Fibroblast of pulmonary artery (primary cell): ENCODE measurements around the gene NAA40.

Experiments used
- DNase-seq: peaks from one replicate; pipeline ENCODE4 v3.0.0-alpha.2; 2010; ENCODE audit warnings: low read depth
- H3K4me3 ChIP-seq: replicated peaks from 2 replicates; pipeline ENCODE4 v1.5.1; 2011; ENCODE audit warnings: low read depth, mild to moderate bottlenecking, control low read depth, low read length, moderate library complexity
- TF ChIP-seq, protein P1 (sequence below): IDR thresholded peaks from 2 replicates; pipeline ENCODE4 v1.5.1; 2011; ENCODE audit warnings: mild to moderate bottlenecking, control low read depth, low read length, inconsistent platforms; ENCODE audit errors: missing control alignments

Gene NAA40

DNA sequence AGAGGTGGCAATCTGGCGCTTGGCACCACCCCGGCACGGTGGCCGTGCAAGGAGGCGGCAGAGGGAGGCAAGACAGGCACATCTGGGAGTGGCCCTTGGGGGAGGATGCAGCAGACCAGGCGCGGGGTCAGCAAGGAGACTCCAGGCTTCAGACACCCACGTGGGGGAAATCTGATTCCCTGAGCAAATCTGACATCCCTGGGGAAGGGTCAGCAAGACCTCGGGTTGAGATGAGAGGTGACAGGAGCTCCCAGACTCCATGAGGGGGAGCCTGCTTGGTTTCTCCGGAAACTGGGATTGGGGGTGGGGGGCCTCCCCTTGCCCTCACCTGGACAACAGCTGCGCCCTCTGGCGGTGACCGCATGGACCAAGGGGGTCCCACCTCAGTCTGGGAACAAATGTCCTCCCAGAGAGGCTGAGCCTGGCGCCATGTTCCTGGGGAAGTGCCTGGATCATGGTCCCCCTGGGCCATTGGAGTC, 17.8 kb upstream of the NAA40 start:
- no peak for DNase-seq
- no peak overlapping the region for H3K4me3 ChIP-seq
- TF ChIP-seq, protein P1, sequence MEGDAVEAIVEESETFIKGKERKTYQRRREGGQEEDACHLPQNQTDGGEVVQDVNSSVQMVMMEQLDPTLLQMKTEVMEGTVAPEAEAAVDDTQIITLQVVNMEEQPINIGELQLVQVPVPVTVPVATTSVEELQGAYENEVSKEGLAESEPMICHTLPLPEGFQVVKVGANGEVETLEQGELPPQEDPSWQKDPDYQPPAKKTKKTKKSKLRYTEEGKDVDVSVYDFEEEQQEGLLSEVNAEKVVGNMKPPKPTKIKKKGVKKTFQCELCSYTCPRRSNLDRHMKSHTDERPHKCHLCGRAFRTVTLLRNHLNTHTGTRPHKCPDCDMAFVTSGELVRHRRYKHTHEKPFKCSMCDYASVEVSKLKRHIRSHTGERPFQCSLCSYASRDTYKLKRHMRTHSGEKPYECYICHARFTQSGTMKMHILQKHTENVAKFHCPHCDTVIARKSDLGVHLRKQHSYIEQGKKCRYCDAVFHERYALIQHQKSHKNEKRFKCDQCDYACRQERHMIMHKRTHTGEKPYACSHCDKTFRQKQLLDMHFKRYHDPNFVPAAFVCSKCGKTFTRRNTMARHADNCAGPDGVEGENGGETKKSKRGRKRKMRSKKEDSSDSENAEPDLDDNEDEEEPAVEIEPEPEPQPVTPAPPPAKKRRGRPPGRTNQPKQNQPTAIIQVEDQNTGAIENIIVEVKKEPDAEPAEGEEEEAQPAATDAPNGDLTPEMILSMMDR, result peak; percentile 52

DNA sequence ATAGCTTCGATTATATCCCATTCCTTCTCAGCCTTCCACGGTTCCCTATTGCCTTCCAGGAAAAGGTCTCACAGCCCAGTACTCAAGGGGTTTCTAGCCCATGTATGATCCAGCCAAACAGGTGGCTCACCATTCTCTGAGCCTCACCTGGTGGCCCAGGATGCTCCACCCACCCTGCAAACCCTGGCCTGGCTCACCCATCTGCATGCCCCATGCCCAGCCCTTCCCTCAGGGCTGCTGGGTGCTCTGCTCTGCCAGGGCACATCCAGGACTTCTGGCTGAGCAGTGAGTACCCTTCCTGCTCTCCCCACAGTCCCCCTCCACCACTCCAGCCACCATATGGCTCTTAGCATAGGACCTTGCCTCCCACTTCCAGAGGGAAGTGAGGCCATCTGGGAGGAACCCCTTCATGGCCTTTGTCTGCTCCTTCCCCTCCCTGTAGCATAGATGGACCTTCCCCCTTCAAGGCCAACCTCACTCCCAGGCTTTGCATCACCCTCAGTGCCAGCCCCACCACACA, 16.1 kb upstream of the NAA40 start:
- no peak for DNase-seq
- no peak overlapping the region for H3K4me3 ChIP-seq
- TF ChIP-seq, protein P1, result no peak

DNA sequence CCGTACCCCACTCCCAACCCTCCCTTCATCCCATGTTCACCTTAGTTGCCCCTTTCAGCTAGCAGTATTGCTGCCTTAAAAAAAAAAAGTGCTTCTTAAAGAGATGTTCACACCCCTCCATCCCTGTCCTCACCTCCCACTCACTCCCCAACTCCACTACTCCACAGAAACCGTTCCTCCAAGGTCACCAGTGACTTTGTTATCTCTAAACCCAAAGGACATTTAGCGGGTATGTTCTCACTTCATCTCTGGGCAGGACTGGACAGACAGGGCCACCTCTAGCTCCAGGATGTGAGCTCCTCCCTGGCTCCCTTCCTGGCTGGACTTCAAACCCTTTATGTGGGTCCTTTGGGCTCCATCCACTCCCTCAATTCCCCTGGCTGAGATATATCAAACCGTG, 15.5 kb upstream of the NAA40 start:
- DNase-seq, result no peak
- no peak overlapping the region for H3K4me3 ChIP-seq
- TF ChIP-seq, protein P1, result no peak

DNA sequence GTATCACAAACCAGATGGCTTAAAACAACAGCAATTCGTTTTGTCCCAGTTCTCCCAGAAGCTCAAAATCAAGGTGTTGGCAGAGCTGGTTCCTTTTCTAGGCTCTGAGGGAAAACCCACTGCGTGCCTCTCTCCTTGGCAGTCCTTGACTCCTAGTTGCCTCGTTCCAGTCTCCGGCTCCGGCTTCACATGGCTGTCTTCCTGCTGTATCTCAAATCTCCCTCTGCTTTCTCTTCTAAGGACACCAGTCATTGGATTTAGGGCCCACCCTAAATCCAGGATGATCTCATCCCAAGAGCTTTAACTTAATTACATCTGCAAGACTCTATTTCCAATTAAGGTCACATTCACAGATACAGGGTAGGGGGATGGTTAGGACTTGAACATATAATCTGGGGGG, 9.2 kb upstream of the NAA40 start:
- DNase-seq, result no peak
- no peak overlapping the region for H3K4me3 ChIP-seq
- TF ChIP-seq, protein P1, result no peak

DNA sequence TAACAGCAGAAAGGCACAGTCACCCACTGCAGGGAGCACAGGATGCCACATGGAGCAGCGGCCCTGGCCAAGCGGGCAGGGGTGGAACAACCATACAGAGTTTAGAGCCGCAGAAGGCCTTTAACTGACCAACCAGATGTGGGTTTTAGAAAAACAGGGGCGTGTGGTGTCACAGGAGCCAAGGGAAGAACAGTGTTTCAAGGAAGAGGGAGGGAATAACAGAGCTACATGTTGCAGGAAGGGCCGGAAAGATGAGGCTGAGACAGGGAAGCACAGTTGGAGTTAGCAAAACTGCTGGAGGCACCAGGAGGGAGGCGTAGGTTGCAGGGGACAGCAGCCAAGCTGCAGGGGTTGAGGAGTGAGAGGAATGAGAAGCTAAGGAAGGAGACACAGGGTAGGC, 7.8 kb upstream of the NAA40 start:
- no peak for DNase-seq
- TF ChIP-seq, protein P1, result no peak
- H3K4me3 ChIP-seq, result no peak overlapping the region

DNA sequence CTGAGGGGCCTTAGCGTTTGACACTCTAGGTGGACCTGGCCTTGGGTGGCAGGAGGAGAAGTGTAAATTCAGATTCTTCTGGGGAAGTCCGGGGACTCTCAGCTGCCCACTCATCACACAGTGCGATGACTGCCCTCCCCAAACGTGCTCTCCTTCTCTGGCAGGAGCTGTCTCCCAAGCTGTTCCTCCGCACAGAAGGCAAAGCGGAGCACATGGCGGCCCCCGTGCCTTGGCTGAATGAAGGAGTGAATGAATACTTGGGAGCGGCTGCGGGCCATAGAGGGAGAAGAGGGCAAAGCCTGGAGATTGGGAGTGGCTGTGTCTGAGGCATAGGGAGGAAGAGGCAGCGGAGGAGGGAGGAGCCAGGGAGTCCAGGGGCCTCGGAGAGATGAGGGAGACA, 6.9 kb upstream of the NAA40 start:
- TF ChIP-seq, protein P1, result no peak
- no peak for DNase-seq
- H3K4me3 ChIP-seq, result no peak overlapping the region

DNA sequence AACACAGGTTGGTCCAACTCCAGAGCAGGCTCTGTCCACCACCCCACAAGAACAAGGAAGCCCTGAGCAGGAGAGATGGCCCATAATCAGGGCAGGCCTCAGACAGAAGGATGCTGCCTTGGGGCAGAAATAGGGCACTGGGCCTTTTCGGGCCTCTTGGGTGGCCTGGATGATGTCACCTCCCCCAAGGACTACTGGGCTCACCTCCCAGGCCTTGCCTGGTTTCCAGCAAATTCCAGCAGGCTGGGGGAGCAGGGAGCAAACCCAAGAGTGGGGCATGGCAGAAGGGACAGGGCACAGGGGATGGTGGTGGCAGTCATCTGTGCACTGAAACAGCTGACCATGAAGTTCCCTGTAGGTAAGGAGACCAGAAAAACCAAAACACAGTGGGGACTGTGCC, 5.3 kb upstream of the NAA40 start:
- no peak overlapping the region for H3K4me3 ChIP-seq
- DNase-seq, result no peak
- TF ChIP-seq, protein P1, result no peak
